DOHH2 (cell line): ENCODE results near the gene EMX1.

ENCODE experiments used
- H3F3A ChIP-seq: fragments of 200-600 bp; sonication (generic), shearing (Covaris generic); 2 replicates; pipeline ENCODE4 v1.6.0; 2016; ENCODE audit warnings: antibody characterized with exemption, mild to moderate bottlenecking; ENCODE audit not compliant: control insufficient read depth, insufficient read depth
- H3K27ac ChIP-seq: fragments of 200-600 bp; sonication (generic); 2 replicates; pipeline ENCODE4 v1.5.1; 2014; ENCODE audit warnings: low read depth, mild to moderate bottlenecking, low read length, moderate library complexity
- H3K27me3 ChIP-seq: fragments of 200-600 bp; sonication (generic); 2 replicates; pipeline ENCODE4 v1.6.1; 2014; ENCODE audit warnings: mild to moderate bottlenecking, low read length, mixed read lengths; ENCODE audit not compliant: control insufficient read depth
- H3K36me3 ChIP-seq: fragments of 200-600 bp; sonication (generic); 2 replicates; pipeline ENCODE4 v1.6.1; 2014; ENCODE audit warnings: mild to moderate bottlenecking, low read length, moderate library complexity, mixed read lengths; ENCODE audit not compliant: control insufficient read depth
- H3K4me1 ChIP-seq: fragments of 200-600 bp; sonication (generic); 2 replicates; pipeline ENCODE4 v1.6.1; 2014; ENCODE audit warnings: mild to moderate bottlenecking, low read length, mixed read lengths; ENCODE audit not compliant: control insufficient read depth
- H3K4me2 ChIP-seq: fragments of 200-600 bp; sonication (generic); 2 replicates; pipeline ENCODE4 v1.6.0; 2014; ENCODE audit warnings: mild to moderate bottlenecking, low read length, moderate library complexity
- H3K4me3 ChIP-seq: fragments of 200-600 bp; sonication (generic); 2 replicates; pipeline ENCODE4 v1.5.1; 2014; ENCODE audit warnings: mild to moderate bottlenecking, low read length, mixed read lengths
- H3K79me2 ChIP-seq: fragments of 200-600 bp; sonication (generic); 2 replicates; pipeline ENCODE4 v1.6.1; 2014; ENCODE audit warnings: mild to moderate bottlenecking, low read length, mixed read lengths; ENCODE audit not compliant: control insufficient read depth
- H3K9me2 ChIP-seq: fragments of 200-600 bp; sonication (generic); replicated peaks from 2 replicates; pipeline ENCODE4 v1.6.1; 2014; ENCODE audit warnings: mild to moderate bottlenecking, low read length, mixed read lengths; ENCODE audit not compliant: control insufficient read depth
- H3K9me3 ChIP-seq: fragments of 200-600 bp; sonication (generic); 2 replicates; pipeline ENCODE4 v1.6.1; 2014; ENCODE audit warnings: antibody characterized with exemption, low read length, mixed read lengths; ENCODE audit not compliant: control insufficient read depth, insufficient read depth
- H4K20me1 ChIP-seq: fragments of 200-600 bp; sonication (generic); 2 replicates; pipeline ENCODE4 v1.6.0; 2014; ENCODE audit warnings: low read depth, mild to moderate bottlenecking, antibody characterized with exemption, low read length, moderate library complexity; ENCODE audit not compliant: control insufficient read depth, insufficient read depth
- EZH2phosphoT487 ChIP-seq: fragments of 200-600 bp; sonication (generic); IDR thresholded peaks from 2 replicates; pipeline ENCODE4 v1.6.1; 2017; ENCODE audit warnings: borderline replicate concordance, mild to moderate bottlenecking, antibody characterized with exemption, low read length, moderate library complexity, mixed read lengths
- TF ChIP-seq, protein P1 (sequence below): fragments of 200-600 bp; sonication (generic); IDR thresholded peaks from one replicate; pipeline ENCODE4 v1.5.1; 2014; ENCODE audit warnings: antibody characterized with exemption, mild to moderate bottlenecking, low read depth, low read length; ENCODE audit not compliant: poor library complexity, severe bottlenecking

The EMX1 gene

DNA sequence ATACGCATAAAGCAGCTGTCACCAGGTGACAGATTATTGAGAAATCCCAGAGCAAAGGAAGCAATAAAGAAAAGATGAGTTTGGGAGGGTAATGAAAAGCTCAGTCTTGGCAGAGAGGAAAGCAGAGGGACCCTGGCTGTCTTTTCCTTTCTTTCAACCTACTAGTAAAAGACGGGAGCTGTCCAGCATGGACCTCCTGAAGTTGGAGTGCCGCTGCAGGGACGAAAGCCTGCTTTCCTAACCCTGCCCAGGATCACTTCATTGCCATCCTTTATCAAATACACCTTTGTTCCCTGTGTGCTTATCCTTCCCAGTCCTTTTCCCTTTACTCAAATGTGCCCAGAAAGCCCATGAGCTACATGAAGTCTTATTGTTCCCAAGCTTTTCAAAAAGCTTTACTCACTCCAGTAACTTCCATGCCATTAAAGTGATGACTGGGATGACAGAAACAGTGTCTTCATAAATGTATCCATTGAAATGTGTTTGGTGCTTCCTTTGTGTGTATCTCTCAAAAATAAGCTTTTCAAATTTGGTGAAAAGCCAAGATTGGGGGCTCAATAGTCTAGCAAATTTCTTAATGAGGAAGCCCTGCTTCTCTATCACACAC lies 33.9 kb upstream of the EMX1 start:
- no peaks in the 10 kb centered on the region for H3K36me3 ChIP-seq
- H3K4me3 ChIP-seq = no peak overlapping the region
- no peaks in the 10 kb centered on the region for H3K79me2 ChIP-seq
- TF ChIP-seq, protein P1, sequence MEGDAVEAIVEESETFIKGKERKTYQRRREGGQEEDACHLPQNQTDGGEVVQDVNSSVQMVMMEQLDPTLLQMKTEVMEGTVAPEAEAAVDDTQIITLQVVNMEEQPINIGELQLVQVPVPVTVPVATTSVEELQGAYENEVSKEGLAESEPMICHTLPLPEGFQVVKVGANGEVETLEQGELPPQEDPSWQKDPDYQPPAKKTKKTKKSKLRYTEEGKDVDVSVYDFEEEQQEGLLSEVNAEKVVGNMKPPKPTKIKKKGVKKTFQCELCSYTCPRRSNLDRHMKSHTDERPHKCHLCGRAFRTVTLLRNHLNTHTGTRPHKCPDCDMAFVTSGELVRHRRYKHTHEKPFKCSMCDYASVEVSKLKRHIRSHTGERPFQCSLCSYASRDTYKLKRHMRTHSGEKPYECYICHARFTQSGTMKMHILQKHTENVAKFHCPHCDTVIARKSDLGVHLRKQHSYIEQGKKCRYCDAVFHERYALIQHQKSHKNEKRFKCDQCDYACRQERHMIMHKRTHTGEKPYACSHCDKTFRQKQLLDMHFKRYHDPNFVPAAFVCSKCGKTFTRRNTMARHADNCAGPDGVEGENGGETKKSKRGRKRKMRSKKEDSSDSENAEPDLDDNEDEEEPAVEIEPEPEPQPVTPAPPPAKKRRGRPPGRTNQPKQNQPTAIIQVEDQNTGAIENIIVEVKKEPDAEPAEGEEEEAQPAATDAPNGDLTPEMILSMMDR = no peak
- no peak for TF ChIP-seq EZH2phosphoT487
- no peaks in the 10 kb centered on the region for H3F3A ChIP-seq
- no peaks in the 10 kb centered on the region for H3K4me1 ChIP-seq
- no peaks in the 10 kb centered on the region for H3K9me3 ChIP-seq
- H3K4me2 ChIP-seq = no peak overlapping the region
- no peak overlapping the region for H3K27ac ChIP-seq
- H3K9me2 ChIP-seq = no peaks in the 10 kb centered on the region
- H3K27me3 ChIP-seq = peaks cover 16% of the 10 kb centered on the region
- H4K20me1 ChIP-seq = no peaks in the 10 kb centered on the region

DNA sequence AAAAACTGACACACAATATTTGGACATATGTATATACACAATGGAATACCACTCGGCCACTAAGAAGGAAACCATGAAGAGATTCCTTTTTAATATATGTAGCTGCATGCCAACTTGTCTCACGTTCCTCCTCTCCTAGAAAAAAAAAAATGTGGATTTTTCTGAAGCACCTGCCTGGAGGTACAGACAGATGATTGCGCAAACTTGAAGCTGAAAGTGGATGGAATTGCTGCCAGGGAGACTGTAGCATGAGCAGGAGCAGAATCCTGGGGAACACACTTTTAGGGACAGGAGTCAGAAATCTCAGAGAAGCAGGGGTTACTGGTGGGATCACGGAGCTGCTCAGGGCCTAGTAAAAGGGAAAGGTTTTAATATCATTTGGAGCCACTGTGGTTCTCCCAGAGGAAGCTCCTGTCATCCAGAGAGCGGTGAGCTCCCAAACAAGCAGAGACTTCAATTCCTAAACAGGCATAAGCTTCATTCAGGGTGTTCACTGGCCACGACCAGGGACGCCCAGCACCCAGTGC lies 30.8 kb upstream of the EMX1 start:
- H3K36me3 ChIP-seq = no peaks in the 10 kb centered on the region
- H4K20me1 ChIP-seq = no peaks in the 10 kb centered on the region
- no peaks in the 10 kb centered on the region for H3F3A ChIP-seq
- H3K4me3 ChIP-seq = no peak overlapping the region
- H3K79me2 ChIP-seq = no peaks in the 10 kb centered on the region
- H3K27ac ChIP-seq = no peak overlapping the region
- H3K4me1 ChIP-seq = no peaks in the 10 kb centered on the region
- TF ChIP-seq EZH2phosphoT487 = no peak
- TF ChIP-seq, protein P1 = no peak
- no peaks in the 10 kb centered on the region for H3K9me2 ChIP-seq
- H3K4me2 ChIP-seq = no peak overlapping the region
- no peaks in the 10 kb centered on the region for H3K9me3 ChIP-seq
- peaks cover 19% of the 10 kb centered on the region for H3K27me3 ChIP-seq

- no peaks in the 10 kb centered on the region for H3K36me3 ChIP-seq
Observed at GRCh38 chr2:72887032-72887739, 30.1 kb upstream of the EMX1 start, which contains the start of gene SPR. TSS of gene SPR (plus strand) at chr2:72887408. CDS start at chr2:72887433, 25 bp downstream.

More at GRCh38 chr2:72887032-72887739, 30.1 kb upstream of the EMX1 start, which contains the start of gene SPR:
- Histone ChIP-seq H3K4me1 (no peaks in the 10 kb centered on the region), H3K4me3 (peak within 1 kb of the TSS; percentile 47), H4K20me1 (no peaks in the 10 kb centered on the region), H3K27ac (no peak within 1 kb of the TSS), H3K9me3 (no peaks in the 10 kb centered on the region), H3K4me2 (peak within 1 kb of the TSS; percentile 67), H3F3A (no peaks in the 10 kb centered on the region), H3K79me2 (no peaks in the 10 kb centered on the region), H3K27me3 (peaks cover 19% of the 10 kb centered on the region), H3K9me2 (no peaks in the 10 kb centered on the region)
- no peak for TF ChIP-seq EZH2phosphoT487
- TF ChIP-seq, protein P1 = no peak
